ENCODE data around the gene DNAH14.
"Not testable (repeated sequence)": the region's sequence is repeated elsewhere in the genome, so short reads cannot be mapped to it uniquely, and the experiment has no call there.

DNAH14 gene

GRCh38 chr1:225004396-225004795 is 74.9 kb downstream of the DNAH14 start:
- no peak for DNase-seq

- not testable (repeated sequence) for DNase-seq
These were observed 76.9 kb downstream of the DNAH14 start for GRCh38 chr1:225006352-225006751.

DNA sequence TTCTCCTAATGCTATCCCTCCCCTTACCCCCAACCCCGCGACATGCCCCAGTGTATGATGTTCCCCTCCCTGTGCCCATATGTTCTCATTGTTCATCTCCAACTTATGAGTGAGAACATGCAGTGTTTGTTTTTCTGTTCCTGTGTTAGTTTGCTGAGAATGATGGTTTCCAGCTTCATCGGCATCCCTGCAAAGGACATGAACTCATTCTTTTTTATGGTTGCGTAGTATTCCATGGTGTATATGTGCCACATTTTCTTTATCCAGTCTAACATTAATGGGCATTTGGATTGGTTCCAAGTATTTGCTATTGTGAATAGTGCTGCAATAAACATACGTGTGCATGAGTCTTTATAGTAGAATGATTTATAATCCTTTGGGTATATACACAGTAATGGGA is 78.6 kb downstream of the DNAH14 start:
- DNase-seq, result not testable (repeated sequence)

- no peak for DNase-seq
These were observed 91.6 kb downstream of the DNAH14 start for GRCh38 chr1:225021037-225021436.

GRCh38 chr1:225026701-225027100 is 97.2 kb downstream of the DNAH14 start:
- DNase-seq, result no peak

DNA sequence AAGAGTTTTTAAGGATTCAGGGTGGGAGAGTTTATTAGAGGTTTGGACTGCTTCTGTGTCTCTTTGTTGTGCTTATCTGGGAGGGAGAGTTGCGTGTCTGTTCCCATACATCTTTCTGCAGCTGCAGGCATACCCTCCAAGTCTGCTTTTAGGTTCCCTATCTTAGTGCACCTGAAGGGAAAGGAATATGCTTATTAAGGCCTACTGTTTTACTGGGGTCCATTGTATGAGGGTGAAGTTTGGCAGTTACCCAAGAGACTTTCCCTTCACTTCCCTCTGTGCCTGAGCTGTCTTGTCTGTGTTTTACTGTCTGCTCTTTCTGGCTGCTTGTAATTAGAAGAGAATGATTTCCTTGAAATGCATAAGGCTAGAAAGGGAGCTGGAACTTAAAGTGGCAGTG is 107.0 kb downstream of the DNAH14 start:
- DNase-seq, result not testable (repeated sequence)

DNA sequence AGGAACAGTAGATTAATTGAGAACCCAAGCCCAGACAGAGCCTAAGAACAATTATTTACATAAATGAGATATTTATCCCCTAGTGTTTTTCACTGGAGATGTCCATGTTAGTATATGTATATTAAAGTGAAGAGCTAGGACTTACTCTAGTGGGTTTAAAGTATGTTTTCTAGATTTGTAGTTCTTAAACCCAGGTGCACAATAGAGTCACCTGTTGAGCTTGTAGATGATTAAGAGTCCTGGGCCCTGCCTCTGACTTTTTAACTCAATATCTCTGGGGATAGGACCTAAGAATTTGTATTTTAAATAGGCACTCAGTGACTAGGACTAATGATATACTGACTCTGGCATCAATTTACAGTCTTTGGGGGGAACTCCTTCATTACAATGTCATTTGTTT is 112.8 kb downstream of the DNAH14 start:
- DNase-seq, result no peak

DNA sequence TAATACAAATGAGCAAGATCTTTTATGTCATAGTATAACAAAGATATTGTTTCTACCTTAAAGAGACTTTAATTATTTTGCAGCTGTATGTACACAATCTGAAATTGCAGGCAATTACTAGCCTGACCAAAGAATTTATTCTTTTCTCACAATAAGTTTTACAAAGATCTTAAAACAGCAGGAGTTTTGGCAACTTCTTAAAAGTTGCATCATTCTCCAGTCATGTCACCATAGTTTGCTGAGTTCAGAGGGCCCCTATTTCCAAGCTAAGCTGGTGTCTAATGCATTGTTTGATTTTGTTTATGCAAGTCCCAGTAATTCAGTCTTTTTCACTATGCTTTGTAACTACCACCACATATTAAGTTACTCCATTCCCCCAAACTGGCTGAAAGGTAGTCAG is 114.8 kb downstream of the DNAH14 start:
- no peak for DNase-seq

- DNase-seq, result no peak
These were observed 120.1 kb downstream of the DNAH14 start for GRCh38 chr1:225049594-225049993.

DNA sequence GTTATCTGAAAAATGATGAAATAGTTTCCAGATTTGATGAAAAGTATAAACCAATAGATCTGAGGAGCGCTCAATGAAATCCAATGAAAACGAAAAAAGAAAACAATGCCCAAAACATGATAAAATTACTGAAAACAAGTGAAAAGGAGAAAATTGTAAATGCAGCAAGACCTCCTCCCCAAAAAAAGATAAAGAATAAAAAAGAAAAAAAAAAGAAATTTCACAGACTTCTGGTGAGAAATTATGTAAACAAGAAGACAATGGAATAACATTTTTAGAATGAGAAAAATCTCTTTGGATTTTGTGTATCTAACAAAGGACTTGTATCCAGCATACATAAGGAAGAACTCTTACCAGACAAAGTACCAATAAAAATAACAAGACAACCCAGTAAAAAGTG is 134.2 kb downstream of the DNAH14 start:
- no peak for DNase-seq

DNA sequence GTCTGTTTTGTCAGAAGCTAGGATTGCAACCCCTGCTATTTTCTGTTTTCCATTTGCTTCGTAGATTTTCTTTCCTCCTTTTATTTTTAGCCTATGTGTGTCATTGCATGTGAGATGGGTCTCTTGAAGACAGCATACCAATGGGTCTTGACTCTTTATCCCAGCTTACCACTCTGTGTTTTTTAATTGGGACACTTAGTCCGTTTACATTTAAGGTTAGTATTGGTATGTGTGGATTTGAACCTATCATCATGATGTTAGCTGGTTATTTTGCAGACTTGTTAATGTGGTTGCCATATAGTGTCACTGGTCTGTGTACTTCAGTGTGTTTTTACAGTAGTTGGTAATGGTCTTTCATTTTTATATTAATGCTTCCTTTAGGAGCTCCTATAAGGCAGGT is 141.5 kb downstream of the DNAH14 start:
- DNase-seq, result no peak

GRCh38 chr1:225097175-225097574 is 167.7 kb downstream of the DNAH14 start:
- DNase-seq, result no peak

DNA sequence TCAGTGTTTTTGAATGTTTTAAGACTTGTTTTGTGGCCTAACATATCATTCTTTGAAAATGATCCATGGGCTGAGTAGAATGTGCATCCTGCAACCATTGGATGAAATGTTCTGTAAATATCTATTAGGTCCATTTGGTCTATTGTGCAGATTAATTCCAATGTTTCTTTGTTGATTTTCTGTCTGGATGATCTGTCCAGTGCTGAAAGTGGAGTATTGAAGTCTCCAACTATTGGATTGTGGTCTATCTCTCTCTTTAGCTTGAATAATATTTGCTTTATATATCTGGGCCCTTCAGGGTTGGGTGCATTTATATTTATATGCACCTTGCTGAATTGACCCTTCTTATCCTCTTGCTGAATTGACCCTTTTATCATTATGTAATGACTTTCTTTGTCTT is 181.5 kb downstream of the DNAH14 start:
- DNase-seq, result no peak

GRCh38 chr1:225113265-225113664 is 183.8 kb downstream of the DNAH14 start:
- DNase-seq, result no peak

DNA sequence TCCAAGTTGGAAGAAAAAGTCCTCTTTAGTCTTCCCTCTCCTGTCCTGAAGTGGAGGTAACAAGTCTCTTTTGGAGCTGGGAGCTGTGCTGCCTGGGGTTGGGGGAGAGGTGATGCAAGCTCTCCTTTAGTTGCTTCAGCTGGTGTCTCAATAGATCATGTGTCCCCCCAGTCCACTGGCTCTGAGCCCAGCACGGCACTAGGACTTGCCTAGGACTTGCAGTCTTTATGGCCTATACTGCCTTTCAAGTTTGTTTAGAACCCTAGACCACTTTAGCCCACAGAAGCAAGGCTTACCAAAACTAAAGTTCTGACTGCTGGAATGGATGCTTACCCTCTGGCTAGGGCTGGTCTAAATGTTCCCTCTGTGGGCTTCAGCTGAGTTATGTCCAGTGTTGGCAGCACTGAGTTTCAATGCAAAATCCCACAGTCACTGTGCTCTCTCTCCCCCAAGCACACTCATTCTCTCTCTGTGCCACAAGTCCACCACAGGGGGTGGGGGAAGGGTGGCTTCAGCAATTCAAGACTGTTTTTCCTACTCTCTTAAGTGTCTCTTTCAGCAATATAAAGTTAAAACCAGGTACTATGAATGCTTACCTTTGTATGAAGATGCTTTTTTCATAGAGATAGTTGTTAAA is 185.0 kb downstream of the DNAH14 start:
- no peak for DNase-seq

- no peak for DNase-seq
These were observed 189.8 kb downstream of the DNAH14 start for GRCh38 chr1:225119307-225119706.

GRCh38 chr1:225121095-225121494 is 191.6 kb downstream of the DNAH14 start:
- no peak for DNase-seq

DNA sequence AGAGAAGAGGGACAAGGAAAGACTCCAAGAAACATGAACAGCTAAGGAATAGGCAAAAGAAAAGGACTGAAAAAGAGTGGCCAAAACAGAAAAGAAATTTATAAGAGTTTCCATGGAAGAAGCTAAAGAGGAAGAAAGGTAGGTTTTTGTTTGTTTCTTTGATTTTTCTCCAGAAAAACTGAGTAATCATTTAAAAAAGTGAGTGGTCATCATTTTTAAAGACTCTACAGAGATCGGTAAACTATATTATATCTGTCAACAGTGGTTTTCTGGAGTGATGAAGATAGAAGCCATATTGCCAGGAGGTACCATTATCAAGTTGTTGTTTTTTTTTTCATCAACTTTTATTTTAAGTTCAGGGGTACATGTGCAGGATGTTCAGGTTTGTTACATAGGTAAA is 202.4 kb downstream of the DNAH14 start:
- DNase-seq, result no peak

DNA sequence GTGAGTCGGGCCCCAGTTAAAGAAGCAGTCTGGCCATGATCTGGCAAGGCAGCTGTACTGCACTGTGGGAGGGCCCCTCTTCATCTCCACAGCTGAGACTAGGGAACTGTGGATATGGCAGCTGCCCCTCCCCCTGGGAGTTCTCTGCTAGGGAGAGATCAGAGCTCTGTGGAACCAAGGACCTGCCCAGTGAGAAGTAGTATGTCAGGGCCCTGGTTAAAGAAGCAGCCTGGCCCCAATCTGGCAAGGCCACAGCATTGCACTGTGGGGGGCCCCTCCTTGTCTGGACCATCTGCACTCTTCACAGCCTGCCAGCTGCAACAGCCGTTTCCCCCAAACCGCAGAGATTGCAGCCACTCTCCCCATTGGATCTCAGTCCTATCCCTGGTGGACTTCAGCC is 208.5 kb downstream of the DNAH14 start:
- DNase-seq, result no peak

GRCh38 chr1:225143001-225143400 is 213.5 kb downstream of the DNAH14 start:
- DNase-seq, result no peak

GRCh38 chr1:225146478-225146877 is 217.0 kb downstream of the DNAH14 start:
- no peak for DNase-seq

- not testable (repeated sequence) for DNase-seq
These were observed 218.3 kb downstream of the DNAH14 start for GRCh38 chr1:225147791-225148190.

- DNase-seq, result no peak
These were observed 222.6 kb downstream of the DNAH14 start for GRCh38 chr1:225152061-225152460.

- no peak for DNase-seq
These were observed 226.1 kb downstream of the DNAH14 start for GRCh38 chr1:225155555-225155954.

GRCh38 chr1:225156254-225156653 is 226.8 kb downstream of the DNAH14 start:
- no peak for DNase-seq

GRCh38 chr1:225158291-225158690 is 228.8 kb downstream of the DNAH14 start:
- DNase-seq, result no peak

All from stimulated activated naive CD4-positive, alpha-beta T cell treated with Interleukin-2 at 50 U/mL for 16 hours (primary cell).